IMR-90 (cell line): Measurements from ENCODE around the gene KIRREL1. TPM values are rescaled to one million over a fixed set of nuclear protein-coding genes. Genes with fewer than 3 reads are reported as not detected.

Experiments used
- ATAC-seq: fragments of 200-7000 bp; cut with Tn5 transposase; 2 replicates; pipeline ENCODE4 v1.9.1; 2020; ENCODE audit warnings: low read depth, mild to moderate bottlenecking, moderate library complexity
- BruUV-seq: library from RNA; stranded (reverse); fragments of 400-500 nt; replicated peaks from 2 replicates; lab custom pipeline; 2021; lab: Mats Ljungman, UMichigan
- CTCF ChIA-PET: fragments of 300-600 bp; formaldehyde crosslinking; extraction: SDS; loops from one replicate; lab custom pipeline; 2021; ENCODE audit warnings: antibody characterized with exemption; lab: Yijun Ruan, JAX
- POLR2A ChIA-PET: fragments of 300-600 bp; sonication (Branson Sonifier 250); formaldehyde crosslinking; loops from one replicate; lab custom pipeline; 2022; ENCODE audit warnings: antibody characterized with exemption; ENCODE audit not compliant: unreplicated experiment; lab: Charles Lee
- DNase-seq: peaks from one replicate; pipeline ENCODE4 v3.0.0; 2013
- H2AFZ ChIP-seq: replicated peaks from 2 replicates; pipeline ENCODE3; 2013; ENCODE audit warnings: low read length, mild to moderate bottlenecking; ENCODE audit not compliant: poor library complexity
- H2AK5ac ChIP-seq: 2 replicates; pipeline ENCODE4 v1.6.1; 2013; ENCODE audit warnings: low read depth, low read length, inconsistent platforms
- H2AK9ac ChIP-seq: replicated peaks from 2 replicates; pipeline ENCODE3; 2013; ENCODE audit warnings: mild to moderate bottlenecking, low read depth, low read length, moderate library complexity; ENCODE audit not compliant: poor library complexity
- H2BK120ac ChIP-seq: 2 replicates; pipeline ENCODE4 v1.6.1; 2013; ENCODE audit warnings: low read depth, low read length, inconsistent platforms
- H2BK15ac ChIP-seq: 3 replicates; pipeline ENCODE4 v1.6.1; 2013; ENCODE audit warnings: low read depth, low read length, inconsistent platforms
- H2BK20ac ChIP-seq: 2 replicates; pipeline ENCODE4 v1.6.1; 2013; ENCODE audit warnings: low read depth, mild to moderate bottlenecking, inconsistent platforms, low read length, moderate library complexity
- H2BK5ac ChIP-seq: 2 replicates; pipeline ENCODE4 v1.6.1; 2013; ENCODE audit warnings: mild to moderate bottlenecking, low read depth, low read length, inconsistent platforms; ENCODE audit not compliant: poor library complexity, severe bottlenecking
- H3K14ac ChIP-seq: replicated peaks from 2 replicates; pipeline ENCODE4 v1.6.1; 2013; ENCODE audit warnings: low read depth, low read length, inconsistent platforms
- H3K18ac ChIP-seq: 2 replicates; pipeline ENCODE4 v1.6.1; 2013; ENCODE audit warnings: low read depth, low read length, control low read depth
- H3K23ac ChIP-seq: 2 replicates; pipeline ENCODE4 v1.6.1; 2013; ENCODE audit warnings: low read depth, low read length, inconsistent platforms
- H3K27ac ChIP-seq: 2 replicates; pipeline ENCODE4 v1.5.1; 2013; ENCODE audit warnings: mild to moderate bottlenecking, control low read depth, low read length; ENCODE audit not compliant: insufficient read depth
- H3K27me3 ChIP-seq: 2 replicates; pipeline ENCODE4 v1.6.1; 2013; ENCODE audit warnings: low read length; ENCODE audit not compliant: control insufficient read depth, insufficient read depth
- H3K36me3 ChIP-seq: 2 replicates; pipeline ENCODE4 v1.6.1; 2013; ENCODE audit warnings: low read length, mixed read lengths; ENCODE audit not compliant: control insufficient read depth, insufficient read depth
- H3K4ac ChIP-seq: 2 replicates; pipeline ENCODE4 v1.6.1; 2013; ENCODE audit warnings: low read depth, low read length, inconsistent platforms
- H3K4me1 ChIP-seq: 2 replicates; pipeline ENCODE4 v1.6.1; 2013; ENCODE audit warnings: low read length, mixed read lengths; ENCODE audit not compliant: control insufficient read depth, insufficient read depth
- H3K4me2 ChIP-seq: 2 replicates; pipeline ENCODE4 v1.6.1; 2013; ENCODE audit warnings: low read depth, mild to moderate bottlenecking, control low read depth, low read length, moderate library complexity
- H3K4me3 ChIP-seq: 2 replicates; pipeline ENCODE4 v1.5.1; 2013; ENCODE audit warnings: low read depth, mild to moderate bottlenecking, control low read depth, low read length, moderate library complexity; ENCODE audit not compliant: insufficient read depth
- H3K56ac ChIP-seq: 2 replicates; pipeline ENCODE4 v1.6.1; 2013; ENCODE audit warnings: low read length, inconsistent platforms; ENCODE audit not compliant: insufficient read depth; ENCODE audit errors: extremely low read depth
- H3K79me1 ChIP-seq, 2 experiments: 2 replicates each; pipeline ENCODE4 v1.6.1; 2013; ENCODE audit warnings: low read length in 2 of 2, inconsistent platforms in 1 of 2, low read depth in 1 of 2
- H3K9ac ChIP-seq: 2 replicates; pipeline ENCODE4 v1.6.1; 2013; ENCODE audit warnings: low read depth, low read length, control low read depth
- H3K9me1 ChIP-seq: 2 replicates; pipeline ENCODE4 v1.6.1; 2013; ENCODE audit warnings: low read length, inconsistent platforms; ENCODE audit not compliant: insufficient read depth
- H3K9me3 ChIP-seq: 2 replicates; pipeline ENCODE4 v1.6.1; 2013; ENCODE audit warnings: low read length; ENCODE audit not compliant: control insufficient read depth, insufficient read depth
- H4K20me1 ChIP-seq: 2 replicates; pipeline ENCODE4 v1.6.1; 2013; ENCODE audit warnings: low read length, inconsistent platforms; ENCODE audit not compliant: insufficient read depth
- H4K5ac ChIP-seq: 2 replicates; pipeline ENCODE4 v1.6.1; 2013; ENCODE audit warnings: mild to moderate bottlenecking, low read depth, low read length, control low read depth
- H4K8ac ChIP-seq, 2 experiments: 2 replicates each; pipeline ENCODE4 v1.6.1; 2013; ENCODE audit warnings: low read depth in 2 of 2, low read length in 2 of 2, control low read depth in 1 of 2, inconsistent platforms in 1 of 2
- H4K91ac ChIP-seq: 2 replicates; pipeline ENCODE4 v1.6.1; 2013; ENCODE audit warnings: low read depth, low read length, inconsistent platforms; ENCODE audit not compliant: insufficient read depth
- BHLHE40 ChIP-seq: fragments of 150-350 bp; IDR thresholded peaks from 2 replicates; pipeline ENCODE4 v1.6.1; 2016; ENCODE audit warnings: mild to moderate bottlenecking, low read depth, low read length
- CHD1 ChIP-seq: IDR thresholded peaks from 2 replicates; pipeline ENCODE4 v1.6.1; 2012; ENCODE audit warnings: low read depth, low read length, improper control_type of control experiment
- MXI1 ChIP-seq: IDR thresholded peaks from 2 replicates; pipeline ENCODE4 v1.6.1; 2012; ENCODE audit warnings: low read depth, mild to moderate bottlenecking, low read length, moderate library complexity, borderline replicate concordance
- dilution Hi-C: fragments of 300-500 bp; cut with HindIII; formaldehyde crosslinking; loops from one replicate; pipeline ENCODE4 v1.14.3; 2018; ENCODE audit warnings: low sequenced_read_pairs; ENCODE audit not compliant: unreplicated experiment
- in situ Hi-C: fragments of 300-500 bp; cut with MboI; formaldehyde crosslinking; loops from 3 replicates; pipeline ENCODE4 v1.14.3; 2019; ENCODE audit warnings: low sequenced_read_pairs, inconsistent platforms, mixed read lengths
- intact Hi-C: fragments of 100-400 bp; cut with micrococcal nuclease; formaldehyde crosslinking; loops from 2 replicates; pipeline ENCODE4 v1.10.0; 2022
- polyA plus RNA-seq, 3 experiments: library from polyadenylated mRNA; depleted of rRNA; stranded (reverse); fragments of >200 nt; gene quantifications; 2 replicates each; pipeline ENCODE4 v1.2.3, GENCODE V29; 2012; ENCODE audit warnings: low replicate concordance in 1 of 3
- total RNA-seq: library from RNA; depleted of rRNA; stranded (reverse); fragments of >200 nt; gene quantifications from 2 replicates; pipeline ENCODE4 v1.2.3, GENCODE V29; 2012

Gene KIRREL1
- total and polyA plus RNA-seq, 2 of the 4 experiments (the other 2 are of a cell fraction), result 58.1 to 64.7 TPM

GRCh38 chr1:157967205-157967604 is 26.2 kb upstream of the KIRREL1 start:
- no peak overlapping the region for H2BK5ac ChIP-seq
- H3K9me3 ChIP-seq, result peaks cover 2% of the 10 kb centered on the region; the same call in 1 of the 2 replicates
- in situ Hi-C loops (loop anchor here (10.0 kb wide), 2 partner anchors 1038 to 1118 kb away; partner anchors contain the start of gene IFI16), intact Hi-C loops (loop anchor here (10.0 kb wide), 1 partner anchor 558 kb away; no protein-coding TSS in a partner anchor), dilution Hi-C loops (loop anchor here (25.0 kb wide), 1 partner anchor 170 kb away; a partner anchor contains a TSS)
- no peak overlapping the region for H3K4me2 ChIP-seq
- TF ChIP-seq CHD1 (no peak), BHLHE40 (no peak), MXI1 (no peak)
- H3K27me3 ChIP-seq, result no peaks in the 10 kb centered on the region
- peaks cover 4% of the 10 kb centered on the region for H4K20me1 ChIP-seq
- no peak overlapping the region for H2AK5ac ChIP-seq
- H3K14ac ChIP-seq, result no peak overlapping the region
- H3K4me1 ChIP-seq, result peaks cover 16% of the 10 kb centered on the region
- H3K79me1 ChIP-seq, result no peaks in the 10 kb centered on the region
- H3K4ac ChIP-seq, result no peak overlapping the region
- H3K18ac ChIP-seq, result no peak overlapping the region
- ChIA-PET CTCF (interaction anchor here (1.4 to 2.2 kb wide), 2 partner anchors 25 to 158 kb away, joined by 5 to 10 read pairs; no protein-coding TSS in a partner anchor), POLR2A (no interaction called here)
- no peak overlapping the region for H3K4me3 ChIP-seq
- H2AFZ ChIP-seq, result no peak overlapping the region
- no peak overlapping the region for H2BK20ac ChIP-seq
- H3K27ac ChIP-seq, result no peak overlapping the region
- BruUV-seq, result no TSS peak
- H2AK9ac ChIP-seq, result no peak overlapping the region
- H4K5ac ChIP-seq, result no peak overlapping the region
- no peak overlapping the region for H4K8ac ChIP-seq
- no peak overlapping the region for H4K91ac ChIP-seq
- H3K9me1 ChIP-seq, result peaks cover 14% of the 10 kb centered on the region
- no peak for DNase-seq
- H2BK120ac ChIP-seq, result no peak overlapping the region
- H3K23ac ChIP-seq, result no peak overlapping the region
- no peak for ATAC-seq
- no peaks in the 10 kb centered on the region for H3K36me3 ChIP-seq
- no peak overlapping the region for H3K9ac ChIP-seq
- H2BK15ac ChIP-seq, result no peak overlapping the region
- no peak overlapping the region for H3K56ac ChIP-seq
